Erythroblast (primary cell): Measurements from ENCODE around the gene CFAP410.

Source experiments
- GATA1 ChIP-seq: IDR thresholded peaks from 2 replicates; pipeline ENCODE4 v1.6.1; 2011; ENCODE audit warnings: low read depth, mild to moderate bottlenecking, control low read depth, low read length, moderate library complexity
- POLR2A ChIP-seq: IDR thresholded peaks from 2 replicates; pipeline ENCODE4 v1.6.1; 2011; ENCODE audit warnings: mild to moderate bottlenecking, low read length

DNA sequence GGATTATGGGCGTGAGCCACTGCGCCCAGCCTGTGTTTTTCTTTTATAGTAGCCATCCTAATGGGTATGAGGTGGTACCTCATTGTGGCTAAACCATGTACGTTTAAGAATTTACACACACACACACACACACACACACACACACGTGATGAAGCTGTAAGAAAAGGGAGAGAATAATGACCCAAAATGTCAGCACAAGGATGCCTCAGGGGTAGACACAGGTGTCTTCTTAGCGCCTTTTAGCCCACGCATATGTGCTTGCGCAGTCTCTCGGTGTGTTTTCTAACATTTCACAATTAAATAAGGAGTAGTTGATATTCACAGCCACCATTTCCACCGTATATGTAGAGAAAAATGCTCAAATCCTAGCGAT, 40.1 kb downstream of the CFAP410 start:
- TF ChIP-seq POLR2A, result no peak
- no peak for TF ChIP-seq GATA1
